ENCODE measurements around the gene PPP1R37. TPM values are rescaled to one million over a fixed set of nuclear protein-coding genes. Genes with fewer than 3 reads are reported as not detected.
A peak's percentile ranks its signal among the peaks of the same experiment; 100 is the strongest.

The PPP1R37 gene
- total and polyA plus RNA-seq, 2 of the 13 experiments (the other 11 are each of a cell fraction or from before 2014, with no cell fraction given): 9.0 to 14.3 TPM

DNA sequence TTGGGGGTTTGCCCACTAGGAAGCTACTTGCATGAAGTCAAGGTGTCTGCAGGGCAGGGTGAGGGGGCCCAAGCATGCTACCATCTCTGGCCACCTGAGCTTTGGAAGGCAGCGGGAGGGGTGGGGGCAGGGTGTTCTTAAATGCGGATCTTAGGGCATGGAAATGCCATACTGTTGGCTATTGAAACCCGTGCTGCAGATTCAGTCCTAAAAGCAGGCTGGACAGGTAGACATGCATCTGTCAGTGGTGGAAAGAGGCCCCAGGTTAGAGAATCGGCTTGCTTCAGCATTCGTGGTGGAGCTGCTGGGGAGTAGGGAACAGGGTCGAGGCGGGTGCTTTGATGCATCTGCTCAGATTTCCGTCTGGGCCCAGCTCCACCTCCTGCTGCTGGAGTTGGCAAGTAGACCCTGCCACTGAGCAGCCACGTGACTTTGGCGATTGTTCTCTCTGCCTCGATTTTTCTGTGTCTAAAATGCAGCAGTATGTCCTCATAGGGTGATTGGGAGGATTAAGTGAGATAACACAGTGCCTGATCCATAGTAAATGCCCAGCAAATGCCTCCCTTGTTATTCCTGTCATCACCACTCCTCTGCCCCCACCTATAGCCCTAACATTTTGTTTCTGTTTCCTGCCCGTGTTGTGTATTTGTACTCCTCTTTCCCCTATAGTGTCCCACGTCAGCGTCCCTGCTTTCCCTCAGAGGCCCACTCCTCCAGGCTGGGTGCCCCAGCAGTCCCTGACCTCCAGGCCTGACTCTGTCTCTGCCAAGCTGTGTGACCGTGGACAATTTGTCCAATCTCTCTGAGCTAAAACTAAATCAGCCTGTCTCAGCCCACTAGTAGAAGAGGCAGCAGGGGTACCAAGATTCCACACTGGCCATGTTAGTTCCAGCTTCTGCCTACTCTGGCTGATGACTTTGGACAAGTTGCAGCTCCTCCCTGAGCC lies 5.8 kb downstream of the PPP1R37 start (continued):
- TF ChIP-seq, protein P1, sequence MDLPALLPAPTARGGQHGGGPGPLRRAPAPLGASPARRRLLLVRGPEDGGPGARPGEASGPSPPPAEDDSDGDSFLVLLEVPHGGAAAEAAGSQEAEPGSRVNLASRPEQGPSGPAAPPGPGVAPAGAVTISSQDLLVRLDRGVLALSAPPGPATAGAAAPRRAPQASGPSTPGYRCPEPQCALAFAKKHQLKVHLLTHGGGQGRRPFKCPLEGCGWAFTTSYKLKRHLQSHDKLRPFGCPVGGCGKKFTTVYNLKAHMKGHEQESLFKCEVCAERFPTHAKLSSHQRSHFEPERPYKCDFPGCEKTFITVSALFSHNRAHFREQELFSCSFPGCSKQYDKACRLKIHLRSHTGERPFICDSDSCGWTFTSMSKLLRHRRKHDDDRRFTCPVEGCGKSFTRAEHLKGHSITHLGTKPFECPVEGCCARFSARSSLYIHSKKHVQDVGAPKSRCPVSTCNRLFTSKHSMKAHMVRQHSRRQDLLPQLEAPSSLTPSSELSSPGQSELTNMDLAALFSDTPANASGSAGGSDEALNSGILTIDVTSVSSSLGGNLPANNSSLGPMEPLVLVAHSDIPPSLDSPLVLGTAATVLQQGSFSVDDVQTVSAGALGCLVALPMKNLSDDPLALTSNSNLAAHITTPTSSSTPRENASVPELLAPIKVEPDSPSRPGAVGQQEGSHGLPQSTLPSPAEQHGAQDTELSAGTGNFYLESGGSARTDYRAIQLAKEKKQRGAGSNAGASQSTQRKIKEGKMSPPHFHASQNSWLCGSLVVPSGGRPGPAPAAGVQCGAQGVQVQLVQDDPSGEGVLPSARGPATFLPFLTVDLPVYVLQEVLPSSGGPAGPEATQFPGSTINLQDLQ (CRISPR knock-in tag; IDR thresholded peaks at IDR 0.05): no peak
- TF ChIP-seq FOXK1 (CRISPR knock-in tag; IDR thresholded peaks at IDR 0.05; ENCODE audit: borderline replicate concordance, low read depth): no peak
- TF ChIP-seq ZBTB38 (CRISPR knock-in tag; IDR thresholded peaks at IDR 0.05): peak; percentile 27; the same call in 1 of the 2 replicates
- no peak for TF ChIP-seq JARID2 (CRISPR knock-in tag; IDR thresholded peaks at IDR 0.05; ENCODE audit: insufficient replicate concordance)
- TF ChIP-seq, protein P2, sequence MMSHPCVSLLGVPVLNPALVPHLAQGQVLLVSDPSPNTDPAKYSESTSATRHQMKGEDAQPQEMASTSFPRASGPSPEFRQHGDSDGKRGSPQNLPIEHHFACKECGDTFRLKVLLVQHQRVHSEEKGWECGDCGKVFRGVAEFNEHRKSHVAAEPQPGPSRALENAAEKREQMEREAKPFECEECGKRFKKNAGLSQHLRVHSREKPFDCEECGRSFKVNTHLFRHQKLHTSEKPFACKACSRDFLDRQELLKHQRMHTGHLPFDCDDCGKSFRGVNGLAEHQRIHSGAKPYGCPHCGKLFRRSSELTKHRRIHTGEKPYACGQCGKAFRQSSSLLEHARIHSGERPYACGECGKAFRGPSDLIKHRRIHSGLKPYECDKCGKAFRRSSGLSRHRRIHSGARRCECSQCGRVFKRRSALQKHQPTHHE (CRISPR knock-in tag; IDR thresholded peaks at IDR 0.05; ENCODE audit: borderline replicate concordance): no peak
- TF ChIP-seq KLF15 (CRISPR knock-in tag; IDR thresholded peaks at IDR 0.05; ENCODE audit: borderline replicate concordance): no peak
- TF ChIP-seq, protein P3, sequence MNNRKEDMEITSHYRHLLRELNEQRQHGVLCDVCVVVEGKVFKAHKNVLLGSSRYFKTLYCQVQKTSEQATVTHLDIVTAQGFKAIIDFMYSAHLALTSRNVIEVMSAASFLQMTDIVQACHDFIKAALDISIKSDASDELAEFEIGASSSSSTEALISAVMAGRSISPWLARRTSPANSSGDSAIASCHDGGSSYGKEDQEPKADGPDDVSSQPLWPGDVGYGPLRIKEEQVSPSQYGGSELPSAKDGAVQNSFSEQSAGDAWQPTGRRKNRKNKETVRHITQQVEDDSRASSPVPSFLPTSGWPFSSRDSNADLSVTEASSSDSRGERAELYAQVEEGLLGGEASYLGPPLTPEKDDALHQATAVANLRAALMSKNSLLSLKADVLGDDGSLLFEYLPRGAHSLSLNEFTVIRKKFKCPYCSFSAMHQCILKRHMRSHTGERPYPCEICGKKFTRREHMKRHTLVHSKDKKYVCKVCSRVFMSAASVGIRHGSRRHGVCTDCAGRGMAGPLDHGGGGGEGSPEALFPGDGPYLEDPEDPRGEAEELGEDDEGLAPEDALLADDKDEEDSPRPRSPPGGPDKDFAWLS (CRISPR knock-in tag; IDR thresholded peaks at IDR 0.05; ENCODE audit: borderline replicate concordance): no peak
- TF ChIP-seq ARNTL (CRISPR knock-in tag; IDR thresholded peaks at IDR 0.05): peak; percentile 65; the same call in 1 of the 2 replicates
- TF ChIP-seq MAF1 (CRISPR knock-in tag; IDR thresholded peaks at IDR 0.05; ENCODE audit: borderline replicate concordance): no peak
- no peak for TF ChIP-seq RELA (CRISPR knock-in tag; IDR thresholded peaks at IDR 0.05)
- TF ChIP-seq, protein P4, sequence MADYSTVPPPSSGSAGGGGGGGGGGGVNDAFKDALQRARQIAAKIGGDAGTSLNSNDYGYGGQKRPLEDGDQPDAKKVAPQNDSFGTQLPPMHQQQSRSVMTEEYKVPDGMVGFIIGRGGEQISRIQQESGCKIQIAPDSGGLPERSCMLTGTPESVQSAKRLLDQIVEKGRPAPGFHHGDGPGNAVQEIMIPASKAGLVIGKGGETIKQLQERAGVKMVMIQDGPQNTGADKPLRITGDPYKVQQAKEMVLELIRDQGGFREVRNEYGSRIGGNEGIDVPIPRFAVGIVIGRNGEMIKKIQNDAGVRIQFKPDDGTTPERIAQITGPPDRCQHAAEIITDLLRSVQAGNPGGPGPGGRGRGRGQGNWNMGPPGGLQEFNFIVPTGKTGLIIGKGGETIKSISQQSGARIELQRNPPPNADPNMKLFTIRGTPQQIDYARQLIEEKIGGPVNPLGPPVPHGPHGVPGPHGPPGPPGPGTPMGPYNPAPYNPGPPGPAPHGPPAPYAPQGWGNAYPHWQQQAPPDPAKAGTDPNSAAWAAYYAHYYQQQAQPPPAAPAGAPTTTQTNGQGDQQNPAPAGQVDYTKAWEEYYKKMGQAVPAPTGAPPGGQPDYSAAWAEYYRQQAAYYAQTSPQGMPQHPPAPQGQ (CRISPR knock-in tag; IDR thresholded peaks at IDR 0.05; ENCODE audit: borderline replicate concordance): no peak
- TF ChIP-seq, protein P5, sequence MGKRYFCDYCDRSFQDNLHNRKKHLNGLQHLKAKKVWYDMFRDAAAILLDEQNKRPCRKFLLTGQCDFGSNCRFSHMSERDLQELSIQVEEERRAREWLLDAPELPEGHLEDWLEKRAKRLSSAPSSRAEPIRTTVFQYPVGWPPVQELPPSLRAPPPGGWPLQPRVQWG (CRISPR knock-in tag; IDR thresholded peaks at IDR 0.05; ENCODE audit: borderline replicate concordance, low read depth): no peak
- TF ChIP-seq ZFAT (CRISPR knock-in tag; conservative IDR thresholded peaks at IDR 0.05): no peak
- TF ChIP-seq KLF6 (CRISPR knock-in tag; IDR thresholded peaks at IDR 0.05): no peak
- TF ChIP-seq EZH2 (conservative IDR thresholded peaks at IDR 0.05; ENCODE audit: low read depth, low read length): no peak
- TF ChIP-seq, protein P6, sequence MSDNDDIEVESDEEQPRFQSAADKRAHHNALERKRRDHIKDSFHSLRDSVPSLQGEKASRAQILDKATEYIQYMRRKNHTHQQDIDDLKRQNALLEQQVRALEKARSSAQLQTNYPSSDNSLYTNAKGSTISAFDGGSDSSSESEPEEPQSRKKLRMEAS (IDR thresholded peaks at IDR 0.05): no peak
- TF ChIP-seq SP1 (IDR thresholded peaks at IDR 0.05): no peak
- no peak for TF ChIP-seq SP1 (CRISPR knock-in tag; IDR thresholded peaks at IDR 0.05)

Measured in HepG2 (cell line).